IMR-90 (cell line): ENCODE measurements around the gene C14orf119. TPM values are rescaled to one million over a fixed set of nuclear protein-coding genes. Genes with fewer than 3 reads are reported as not detected.

Experiments used
- ATAC-seq: fragments of 200-7000 bp; cut with Tn5 transposase; 2 replicates; pipeline ENCODE4 v1.9.1; 2020; ENCODE audit warnings: low read depth, mild to moderate bottlenecking, moderate library complexity
- BruUV-seq: library from RNA; stranded (reverse); fragments of 400-500 nt; replicated peaks from 2 replicates; lab custom pipeline; 2021; lab: Mats Ljungman, UMichigan
- CTCF ChIA-PET: fragments of 300-600 bp; formaldehyde crosslinking; extraction: SDS; loops from one replicate; lab custom pipeline; 2021; ENCODE audit warnings: antibody characterized with exemption; lab: Yijun Ruan, JAX
- POLR2A ChIA-PET: fragments of 300-600 bp; sonication (Branson Sonifier 250); formaldehyde crosslinking; loops from one replicate; lab custom pipeline; 2022; ENCODE audit warnings: antibody characterized with exemption; ENCODE audit not compliant: unreplicated experiment; lab: Charles Lee
- DNase-seq: peaks from one replicate; pipeline ENCODE4 v3.0.0; 2013
- H2AFZ ChIP-seq: replicated peaks from 2 replicates; pipeline ENCODE3; 2013; ENCODE audit warnings: low read length, mild to moderate bottlenecking; ENCODE audit not compliant: poor library complexity
- H2AK5ac ChIP-seq: 2 replicates; pipeline ENCODE4 v1.6.1; 2013; ENCODE audit warnings: low read depth, low read length, inconsistent platforms
- H2AK9ac ChIP-seq: replicated peaks from 2 replicates; pipeline ENCODE3; 2013; ENCODE audit warnings: mild to moderate bottlenecking, low read depth, low read length, moderate library complexity; ENCODE audit not compliant: poor library complexity
- H2BK120ac ChIP-seq: 2 replicates; pipeline ENCODE4 v1.6.1; 2013; ENCODE audit warnings: low read depth, low read length, inconsistent platforms
- H2BK15ac ChIP-seq: 3 replicates; pipeline ENCODE4 v1.6.1; 2013; ENCODE audit warnings: low read depth, low read length, inconsistent platforms
- H2BK20ac ChIP-seq: 2 replicates; pipeline ENCODE4 v1.6.1; 2013; ENCODE audit warnings: low read depth, mild to moderate bottlenecking, inconsistent platforms, low read length, moderate library complexity
- H2BK5ac ChIP-seq: 2 replicates; pipeline ENCODE4 v1.6.1; 2013; ENCODE audit warnings: mild to moderate bottlenecking, low read depth, low read length, inconsistent platforms; ENCODE audit not compliant: poor library complexity, severe bottlenecking
- H3K14ac ChIP-seq: replicated peaks from 2 replicates; pipeline ENCODE4 v1.6.1; 2013; ENCODE audit warnings: low read depth, low read length, inconsistent platforms
- H3K18ac ChIP-seq: 2 replicates; pipeline ENCODE4 v1.6.1; 2013; ENCODE audit warnings: low read depth, low read length, control low read depth
- H3K23ac ChIP-seq: 2 replicates; pipeline ENCODE4 v1.6.1; 2013; ENCODE audit warnings: low read depth, low read length, inconsistent platforms
- H3K27ac ChIP-seq: 2 replicates; pipeline ENCODE4 v1.5.1; 2013; ENCODE audit warnings: mild to moderate bottlenecking, control low read depth, low read length; ENCODE audit not compliant: insufficient read depth
- H3K27me3 ChIP-seq: 2 replicates; pipeline ENCODE4 v1.6.1; 2013; ENCODE audit warnings: low read length; ENCODE audit not compliant: control insufficient read depth, insufficient read depth
- H3K36me3 ChIP-seq: 2 replicates; pipeline ENCODE4 v1.6.1; 2013; ENCODE audit warnings: low read length, mixed read lengths; ENCODE audit not compliant: control insufficient read depth, insufficient read depth
- H3K4ac ChIP-seq: 2 replicates; pipeline ENCODE4 v1.6.1; 2013; ENCODE audit warnings: low read depth, low read length, inconsistent platforms
- H3K4me1 ChIP-seq: 2 replicates; pipeline ENCODE4 v1.6.1; 2013; ENCODE audit warnings: low read length, mixed read lengths; ENCODE audit not compliant: control insufficient read depth, insufficient read depth
- H3K4me2 ChIP-seq: 2 replicates; pipeline ENCODE4 v1.6.1; 2013; ENCODE audit warnings: low read depth, mild to moderate bottlenecking, control low read depth, low read length, moderate library complexity
- H3K4me3 ChIP-seq: 2 replicates; pipeline ENCODE4 v1.5.1; 2013; ENCODE audit warnings: low read depth, mild to moderate bottlenecking, control low read depth, low read length, moderate library complexity; ENCODE audit not compliant: insufficient read depth
- H3K56ac ChIP-seq: 2 replicates; pipeline ENCODE4 v1.6.1; 2013; ENCODE audit warnings: low read length, inconsistent platforms; ENCODE audit not compliant: insufficient read depth; ENCODE audit errors: extremely low read depth
- H3K79me1 ChIP-seq, 2 experiments: 2 replicates each; pipeline ENCODE4 v1.6.1; 2013; ENCODE audit warnings: low read length in 2 of 2, inconsistent platforms in 1 of 2, low read depth in 1 of 2
- H3K9ac ChIP-seq: 2 replicates; pipeline ENCODE4 v1.6.1; 2013; ENCODE audit warnings: low read depth, low read length, control low read depth
- H3K9me1 ChIP-seq: 2 replicates; pipeline ENCODE4 v1.6.1; 2013; ENCODE audit warnings: low read length, inconsistent platforms; ENCODE audit not compliant: insufficient read depth
- H3K9me3 ChIP-seq: 2 replicates; pipeline ENCODE4 v1.6.1; 2013; ENCODE audit warnings: low read length; ENCODE audit not compliant: control insufficient read depth, insufficient read depth
- H4K20me1 ChIP-seq: 2 replicates; pipeline ENCODE4 v1.6.1; 2013; ENCODE audit warnings: low read length, inconsistent platforms; ENCODE audit not compliant: insufficient read depth
- H4K5ac ChIP-seq: 2 replicates; pipeline ENCODE4 v1.6.1; 2013; ENCODE audit warnings: mild to moderate bottlenecking, low read depth, low read length, control low read depth
- H4K8ac ChIP-seq, 2 experiments: 2 replicates each; pipeline ENCODE4 v1.6.1; 2013; ENCODE audit warnings: low read depth in 2 of 2, low read length in 2 of 2, control low read depth in 1 of 2, inconsistent platforms in 1 of 2
- H4K91ac ChIP-seq: 2 replicates; pipeline ENCODE4 v1.6.1; 2013; ENCODE audit warnings: low read depth, low read length, inconsistent platforms; ENCODE audit not compliant: insufficient read depth
- BHLHE40 ChIP-seq: fragments of 150-350 bp; IDR thresholded peaks from 2 replicates; pipeline ENCODE4 v1.6.1; 2016; ENCODE audit warnings: mild to moderate bottlenecking, low read depth, low read length
- CEBPB ChIP-seq: IDR thresholded peaks from 2 replicates; pipeline ENCODE4 v1.6.1; 2012; ENCODE audit warnings: low read depth, low read length, improper control_type of control experiment
- CHD1 ChIP-seq: IDR thresholded peaks from 2 replicates; pipeline ENCODE4 v1.6.1; 2012; ENCODE audit warnings: low read depth, low read length, improper control_type of control experiment
- CTCF ChIP-seq: conservative IDR thresholded peaks from 2 replicates; pipeline ENCODE4 v1.5.1; 2012; ENCODE audit warnings: mild to moderate bottlenecking, low read depth, low read length, improper control_type of control experiment
- ELK1 ChIP-seq: fragments of 150-350 bp; IDR thresholded peaks from 2 replicates; pipeline ENCODE4 v1.6.1; 2016; ENCODE audit warnings: low read depth, mild to moderate bottlenecking, low read length, moderate library complexity, borderline replicate concordance
- FOS ChIP-seq: fragments of 150-350 bp; IDR thresholded peaks from 2 replicates; pipeline ENCODE4 v1.6.1; 2016; ENCODE audit warnings: low read depth, low read length
- MAFK ChIP-seq: IDR thresholded peaks from 2 replicates; pipeline ENCODE4 v1.6.1; 2012; ENCODE audit warnings: low read depth, low read length, improper control_type of control experiment
- MAZ ChIP-seq: IDR thresholded peaks from 2 replicates; pipeline ENCODE4 v1.6.1; 2012; ENCODE audit warnings: low read depth, mild to moderate bottlenecking, low read length, improper control_type of control experiment, moderate library complexity, borderline replicate concordance
- MXI1 ChIP-seq: IDR thresholded peaks from 2 replicates; pipeline ENCODE4 v1.6.1; 2012; ENCODE audit warnings: low read depth, mild to moderate bottlenecking, low read length, moderate library complexity, borderline replicate concordance
- NFE2L2 ChIP-seq: fragments of 150-350 bp; IDR thresholded peaks from 2 replicates; pipeline ENCODE4 v1.6.1; 2016; ENCODE audit warnings: low read depth, mild to moderate bottlenecking, low read length
- POLR2A ChIP-seq: IDR thresholded peaks from 2 replicates; pipeline ENCODE4 v1.6.1; 2012; ENCODE audit warnings: mild to moderate bottlenecking, low read depth, low read length
- RAD21 ChIP-seq: IDR thresholded peaks from 2 replicates; pipeline ENCODE4 v1.6.1; 2012; ENCODE audit warnings: low read length, improper control_type of control experiment
- RCOR1 ChIP-seq: IDR thresholded peaks from 2 replicates; pipeline ENCODE4 v1.6.1; 2012; ENCODE audit warnings: mild to moderate bottlenecking, low read length, improper control_type of control experiment; ENCODE audit not compliant: insufficient replicate concordance
- RFX5 ChIP-seq: IDR thresholded peaks from 2 replicates; pipeline ENCODE4 v1.8.0; 2012; ENCODE audit warnings: low read depth, mild to moderate bottlenecking, low read length, moderate library complexity
- SMC3 ChIP-seq: fragments of 150-350 bp; IDR thresholded peaks from 2 replicates; pipeline ENCODE4 v1.6.1; 2016; ENCODE audit warnings: low read depth, mild to moderate bottlenecking, antibody characterized with exemption, low read length, moderate library complexity
- USF2 ChIP-seq: fragments of 150-350 bp; IDR thresholded peaks from 2 replicates; pipeline ENCODE4 v1.6.1; 2017; ENCODE audit warnings: mild to moderate bottlenecking, antibody characterized with exemption, low read length, low read depth
- WGBS, 2 experiments: methylation state at CpG; one replicate each; pipeline versions ENCODE4 v1.1.5 to v1.1.7; 2013; ENCODE audit warnings: missing lambda C conversion rate in 2 of 2; ENCODE audit not compliant: insufficient read length in 1 of 2; ENCODE audit errors: extremely low coverage in 2 of 2; 5-methylcytosine and 5-hydroxymethylcytosine counted together
- dilution Hi-C: fragments of 300-500 bp; cut with HindIII; formaldehyde crosslinking; loops from one replicate; pipeline ENCODE4 v1.14.3; 2018; ENCODE audit warnings: low sequenced_read_pairs; ENCODE audit not compliant: unreplicated experiment
- in situ Hi-C: fragments of 300-500 bp; cut with MboI; formaldehyde crosslinking; loops from 3 replicates; pipeline ENCODE4 v1.14.3; 2019; ENCODE audit warnings: low sequenced_read_pairs, inconsistent platforms, mixed read lengths
- intact Hi-C: fragments of 100-400 bp; cut with micrococcal nuclease; formaldehyde crosslinking; loops from 2 replicates; pipeline ENCODE4 v1.10.0; 2022
- polyA plus RNA-seq, 3 experiments: library from polyadenylated mRNA; depleted of rRNA; stranded (reverse); fragments of >200 nt; gene quantifications; 2 replicates each; pipeline ENCODE4 v1.2.3, GENCODE V29; 2012; ENCODE audit warnings: low replicate concordance in 1 of 3
- total RNA-seq: library from RNA; depleted of rRNA; stranded (reverse); fragments of >200 nt; gene quantifications from 2 replicates; pipeline ENCODE4 v1.2.3, GENCODE V29; 2012

C14orf119 gene
- total and polyA plus RNA-seq, 2 of the 4 experiments (the other 2 are of a cell fraction) = 74.0 to 83.7 TPM

GRCh38 chr14:23122086-23122485 lies 26.8 kb downstream of the C14orf119 start:
- DNase-seq (no peak), ATAC-seq (no peak)
- H3K14ac ChIP-seq = no peak overlapping the region
- TF ChIP-seq CEBPB = no peak
- TF ChIP-seq BHLHE40 = no peak
- TF ChIP-seq NFE2L2 = no peak
- no peak for TF ChIP-seq RAD21
- TF ChIP-seq ELK1 = no peak
- TF ChIP-seq SMC3 = no peak
- TF ChIP-seq FOS = no peak
- TF ChIP-seq RFX5 = no peak
- TF ChIP-seq CTCF = no peak
- no peak for TF ChIP-seq POLR2A
- TF ChIP-seq MAFK = no peak
- no peak for TF ChIP-seq MAZ
- no peak for TF ChIP-seq MXI1
- no peak for TF ChIP-seq USF2
- TF ChIP-seq CHD1 = no peak
- no peak for TF ChIP-seq RCOR1
- no peak overlapping the region for H3K4me3 ChIP-seq
- H2AK9ac ChIP-seq = no peak overlapping the region
- H4K20me1 ChIP-seq = no peaks in the 10 kb centered on the region
- H3K79me1 ChIP-seq = no peaks in the 10 kb centered on the region
- WGBS, 2 experiments = no CpG with 5 or more reads among the region's 6 CpGs
- no peak overlapping the region for H3K56ac ChIP-seq
- no peak overlapping the region for H3K9ac ChIP-seq
- no peak overlapping the region for H2AK5ac ChIP-seq
- no peak overlapping the region for H2BK20ac ChIP-seq
- no peaks in the 10 kb centered on the region for H3K9me1 ChIP-seq
- CTCF ChIA-PET = interaction anchor here (0.6 to 2.7 kb wide), 6 partner anchors 9 to 1310 kb away, joined by 3 to 76 read pairs (median 10); partner anchors contain the start of gene SLC7A8
- H3K27ac ChIP-seq = no peak overlapping the region
- no peak overlapping the region for H4K5ac ChIP-seq
- dilution Hi-C loops = no loop called here
- H4K8ac ChIP-seq = no peak overlapping the region
- no peaks in the 10 kb centered on the region for H3K36me3 ChIP-seq
- BruUV-seq = no TSS peak
- no peak overlapping the region for H3K4ac ChIP-seq
- H2BK15ac ChIP-seq = no peak overlapping the region
- H2BK120ac ChIP-seq = no peak overlapping the region
- H3K18ac ChIP-seq = no peak overlapping the region
- no peak overlapping the region for H3K4me2 ChIP-seq
- H3K4me1 ChIP-seq = 0 out of 2 replicates have a peak, but pooled peaks cover 3% of the 10 kb centered on the region
- in situ Hi-C loops = no loop called here
- no peak overlapping the region for H2BK5ac ChIP-seq
- H3K27me3 ChIP-seq = peaks cover under 1% of the 10 kb centered on the region; the same call in 1 of the 2 replicates
- intact Hi-C loops = no loop called here
- POLR2A ChIA-PET = no interaction called here
- no peak overlapping the region for H3K23ac ChIP-seq
- H4K91ac ChIP-seq = no peak overlapping the region
- no peaks in the 10 kb centered on the region for H3K9me3 ChIP-seq
- H2AFZ ChIP-seq = peak overlapping the region; percentile 28
